GM12874 (cell line): ENCODE results near the gene UACA.

Experiments used
- TF ChIP-seq, protein P1 (sequence below): IDR thresholded peaks from 2 replicates; pipeline ENCODE4 v1.5.1; 2011; ENCODE audit warnings: low read depth, mild to moderate bottlenecking, control low read depth, low read length, moderate library complexity; ENCODE audit not compliant: insufficient read depth

UACA gene

DNA sequence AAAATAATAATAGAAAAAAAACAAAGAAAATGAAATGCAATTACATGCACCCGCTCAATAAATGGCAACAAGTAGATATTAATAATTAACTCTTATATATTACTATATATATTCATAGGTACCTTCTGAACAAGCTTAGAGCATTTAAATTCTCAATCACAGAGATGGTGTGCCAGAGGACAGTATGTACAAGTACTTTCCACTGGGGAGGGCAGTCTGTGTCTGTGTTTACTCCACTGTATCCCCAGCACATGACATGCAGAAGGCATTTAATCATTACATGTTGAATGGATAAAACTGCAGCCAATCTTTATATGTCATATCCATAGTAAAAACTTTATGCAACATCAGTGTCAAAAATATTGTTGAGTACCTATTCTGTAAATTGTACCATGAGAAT, 97.8 kb downstream of the UACA start:
- TF ChIP-seq, protein P1, sequence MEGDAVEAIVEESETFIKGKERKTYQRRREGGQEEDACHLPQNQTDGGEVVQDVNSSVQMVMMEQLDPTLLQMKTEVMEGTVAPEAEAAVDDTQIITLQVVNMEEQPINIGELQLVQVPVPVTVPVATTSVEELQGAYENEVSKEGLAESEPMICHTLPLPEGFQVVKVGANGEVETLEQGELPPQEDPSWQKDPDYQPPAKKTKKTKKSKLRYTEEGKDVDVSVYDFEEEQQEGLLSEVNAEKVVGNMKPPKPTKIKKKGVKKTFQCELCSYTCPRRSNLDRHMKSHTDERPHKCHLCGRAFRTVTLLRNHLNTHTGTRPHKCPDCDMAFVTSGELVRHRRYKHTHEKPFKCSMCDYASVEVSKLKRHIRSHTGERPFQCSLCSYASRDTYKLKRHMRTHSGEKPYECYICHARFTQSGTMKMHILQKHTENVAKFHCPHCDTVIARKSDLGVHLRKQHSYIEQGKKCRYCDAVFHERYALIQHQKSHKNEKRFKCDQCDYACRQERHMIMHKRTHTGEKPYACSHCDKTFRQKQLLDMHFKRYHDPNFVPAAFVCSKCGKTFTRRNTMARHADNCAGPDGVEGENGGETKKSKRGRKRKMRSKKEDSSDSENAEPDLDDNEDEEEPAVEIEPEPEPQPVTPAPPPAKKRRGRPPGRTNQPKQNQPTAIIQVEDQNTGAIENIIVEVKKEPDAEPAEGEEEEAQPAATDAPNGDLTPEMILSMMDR = no peak

GRCh38 chr15:70664494-70664893, 98.9 kb downstream of the UACA start:
- TF ChIP-seq, protein P1 = no peak

DNA sequence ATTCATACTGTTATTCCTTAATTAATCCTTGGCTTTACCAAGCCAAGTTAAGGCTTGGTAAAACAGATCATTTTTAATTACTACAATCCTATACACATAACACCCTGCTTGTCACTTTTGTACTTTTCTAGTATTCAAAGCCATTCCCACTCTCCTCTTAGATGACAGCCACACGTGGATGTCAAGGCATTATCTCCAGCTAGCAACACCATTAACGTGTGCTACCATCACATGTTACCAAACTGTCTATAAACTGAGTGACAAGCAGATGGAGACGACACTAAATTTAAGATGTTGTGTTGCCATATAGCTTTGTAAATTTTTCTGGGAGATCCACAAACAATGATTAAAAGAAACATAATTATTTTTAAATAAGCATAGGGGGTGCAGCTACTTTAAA, 103.7 kb downstream of the UACA start:
- TF ChIP-seq, protein P1 = no peak

DNA sequence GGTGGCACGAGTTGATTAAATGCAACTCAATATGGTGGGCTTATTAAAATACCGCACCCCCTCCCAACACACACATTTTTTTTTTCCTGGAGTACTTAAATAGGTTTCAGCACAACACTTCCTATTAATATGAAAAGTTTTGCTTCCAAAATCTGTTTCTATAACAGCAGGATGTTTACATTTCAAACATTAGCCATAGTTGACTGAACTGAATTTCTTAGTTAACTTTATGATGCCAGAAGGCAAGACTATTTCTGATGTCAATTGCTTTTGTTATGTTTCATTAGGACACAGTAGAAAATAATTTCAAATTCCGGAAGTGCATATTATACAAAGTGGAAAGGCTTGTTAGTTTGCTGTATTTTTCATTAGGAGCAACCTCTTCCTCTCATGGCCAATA, 104.7 kb downstream of the UACA start:
- TF ChIP-seq, protein P1 = no peak

DNA sequence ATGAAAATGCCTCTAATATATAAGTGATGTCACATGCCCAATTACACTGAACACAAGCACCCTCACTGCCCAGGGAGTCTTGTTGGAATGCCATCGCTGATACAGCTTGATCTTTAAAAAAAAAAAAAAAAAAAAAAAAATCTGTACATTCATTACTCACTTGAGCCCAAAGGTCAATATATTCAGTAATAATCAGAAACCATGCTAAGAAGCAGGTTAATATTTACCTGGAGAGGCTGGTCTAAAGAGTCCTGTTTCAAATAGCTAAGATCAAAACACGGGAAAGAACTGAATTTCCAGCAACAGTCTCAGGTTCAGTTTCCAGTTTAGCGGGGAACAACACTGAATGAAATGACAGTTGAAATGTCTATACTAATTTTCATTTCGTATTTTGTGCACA, 109.9 kb downstream of the UACA start:
- TF ChIP-seq, protein P1 = no peak

- TF ChIP-seq, protein P1 = no peak
Measured at GRCh38 chr15:70652341-70652740, 111.0 kb downstream of the UACA start.

GRCh38 chr15:70651303-70651845, 112.0 kb downstream of the UACA start:
- TF ChIP-seq, protein P1 = no peak
